ENCODE results near the gene RBKS.

DNA sequence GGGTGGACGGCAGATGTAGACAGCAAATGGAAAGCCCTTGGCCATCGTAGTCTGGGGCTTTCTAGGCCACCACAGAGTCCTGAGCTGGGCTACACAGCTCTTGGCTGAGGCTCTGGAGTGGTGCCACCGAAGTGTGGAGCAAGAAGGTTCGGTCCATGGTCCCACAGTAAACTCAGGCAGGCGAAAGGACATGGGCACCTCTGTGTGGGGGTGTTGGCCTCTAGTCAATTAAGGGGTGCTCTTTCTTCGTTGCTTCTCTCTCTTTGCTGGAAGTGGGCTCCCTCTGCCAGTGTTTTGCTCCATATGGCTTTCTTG, 153.3 kb downstream of the RBKS start:
- TF ChIP-seq SIN3A (conservative IDR thresholded peaks at IDR 0.05 in 1 of 2, IDR thresholded peaks at IDR 0.05 in 1 of 2; ENCODE audit: low read depth in 1 of 2, low read length in 2 of 2) = no peak
- TF ChIP-seq SUZ12 (IDR thresholded peaks at IDR 0.05; ENCODE audit: low read length) = no peak
- TF ChIP-seq, protein P1, sequence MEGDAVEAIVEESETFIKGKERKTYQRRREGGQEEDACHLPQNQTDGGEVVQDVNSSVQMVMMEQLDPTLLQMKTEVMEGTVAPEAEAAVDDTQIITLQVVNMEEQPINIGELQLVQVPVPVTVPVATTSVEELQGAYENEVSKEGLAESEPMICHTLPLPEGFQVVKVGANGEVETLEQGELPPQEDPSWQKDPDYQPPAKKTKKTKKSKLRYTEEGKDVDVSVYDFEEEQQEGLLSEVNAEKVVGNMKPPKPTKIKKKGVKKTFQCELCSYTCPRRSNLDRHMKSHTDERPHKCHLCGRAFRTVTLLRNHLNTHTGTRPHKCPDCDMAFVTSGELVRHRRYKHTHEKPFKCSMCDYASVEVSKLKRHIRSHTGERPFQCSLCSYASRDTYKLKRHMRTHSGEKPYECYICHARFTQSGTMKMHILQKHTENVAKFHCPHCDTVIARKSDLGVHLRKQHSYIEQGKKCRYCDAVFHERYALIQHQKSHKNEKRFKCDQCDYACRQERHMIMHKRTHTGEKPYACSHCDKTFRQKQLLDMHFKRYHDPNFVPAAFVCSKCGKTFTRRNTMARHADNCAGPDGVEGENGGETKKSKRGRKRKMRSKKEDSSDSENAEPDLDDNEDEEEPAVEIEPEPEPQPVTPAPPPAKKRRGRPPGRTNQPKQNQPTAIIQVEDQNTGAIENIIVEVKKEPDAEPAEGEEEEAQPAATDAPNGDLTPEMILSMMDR (IDR thresholded peaks at IDR 0.05; ENCODE audit: control extremely low read depth in 1 of 3, insufficient read depth in 1 of 3, low read depth in 1 of 3, low read length in 3 of 3) = no peak
- TF ChIP-seq JUND (IDR thresholded peaks at IDR 0.05; ENCODE audit: low read length) = no peak
- no peak for TF ChIP-seq TAF1 (IDR thresholded peaks at IDR 0.05; ENCODE audit: low read depth, low read length)
- TF ChIP-seq RFX5 (IDR thresholded peaks at IDR 0.05; ENCODE audit: borderline replicate concordance, low read depth, low read length) = no peak
- no peak for TF ChIP-seq ZNF274 (IDR thresholded peaks at IDR 0.05; ENCODE audit: borderline replicate concordance, extremely low read depth, low read length)
- no peak for TF ChIP-seq EZH2 (IDR thresholded peaks at IDR 0.05; ENCODE audit: low read depth, low read length, severe bottlenecking)
- TF ChIP-seq EP300 (IDR thresholded peaks at IDR 0.05; ENCODE audit: borderline replicate concordance in 1 of 2, low read depth in 2 of 2, low read length in 2 of 2) = no peak
- TF ChIP-seq NANOG (IDR thresholded peaks at IDR 0.05; ENCODE audit: insufficient read depth, low read depth, low read length, poor library complexity, severe bottlenecking) = no peak
- TF ChIP-seq RAD21 (IDR thresholded peaks at IDR 0.05 in 1 of 2, conservative IDR thresholded peaks at IDR 0.05 in 1 of 2; ENCODE audit: low read depth in 2 of 2, low read length in 2 of 2) = no peak

Measured in H1 (cell line).